SK-N-SH treated with all-trans-retinoic acid at 6 μM for 48 hours (cell line): Measurements from ENCODE around the gene CD86.

ENCODE experiments used
- ATAC-seq: fragments of 200-7000 bp; cut with Tn5 transposase; 3 replicates; pipeline ENCODE4 v1.9.1; 2020; ENCODE audit warnings: mild to moderate bottlenecking, moderate library complexity
- ARNTL ChIP-seq: fragments of 450-650 bp; formaldehyde crosslinking; IDR thresholded peaks from 2 replicates; pipeline ENCODE4 v1.5.0; 2020; ENCODE audit warnings: low read depth, mild to moderate bottlenecking, moderate library complexity, borderline replicate concordance
- BACH2 ChIP-seq: fragments of 250-450 bp; sonication (Bioruptor Pico); IDR thresholded peaks from 2 replicates; pipeline ENCODE4 v1.9.0; 2021; ENCODE audit warnings: mild to moderate bottlenecking, borderline replicate concordance
- CREB5 ChIP-seq: fragments of 250-450 bp; sonication (Bioruptor Pico); IDR thresholded peaks from 2 replicates; pipeline ENCODE4 v1.5.1; 2020; ENCODE audit warnings: low read depth, mild to moderate bottlenecking, moderate library complexity
- CSDC2 ChIP-seq: fragments of 250-450 bp; sonication (Bioruptor Pico); IDR thresholded peaks from 2 replicates; pipeline ENCODE4 v1.5.0; 2020; ENCODE audit warnings: mild to moderate bottlenecking, moderate library complexity
- CSRNP3 ChIP-seq: fragments of 250-450 bp; sonication (Bioruptor Pico); IDR thresholded peaks from 2 replicates; pipeline ENCODE4 v1.5.1; 2021; ENCODE audit warnings: mild to moderate bottlenecking, moderate library complexity
- GLIS3 ChIP-seq: fragments of 250-450 bp; sonication (Bioruptor Pico); IDR thresholded peaks from 2 replicates; pipeline ENCODE4 v1.5.0; 2020; ENCODE audit warnings: mild to moderate bottlenecking, moderate library complexity
- ISL1 ChIP-seq: fragments of 250-450 bp; sonication (Bioruptor Pico); IDR thresholded peaks from 2 replicates; pipeline ENCODE4 v2.1.2; 2022; ENCODE audit warnings: mild to moderate bottlenecking, moderate library complexity
- OSR1 ChIP-seq: fragments of 250-450 bp; sonication (Bioruptor Pico); IDR thresholded peaks from 2 replicates; pipeline ENCODE4 v1.8.0; 2022; ENCODE audit warnings: moderate library complexity, mild to moderate bottlenecking, inconsistent platforms
- PATZ1 ChIP-seq: fragments of 250-450 bp; sonication (Bioruptor Pico); IDR thresholded peaks from 2 replicates; pipeline ENCODE4 v1.8.0; 2020; ENCODE audit warnings: mild to moderate bottlenecking, moderate library complexity, borderline replicate concordance
- PPARA ChIP-seq: fragments of 250-450 bp; sonication (Bioruptor Pico); IDR thresholded peaks from 2 replicates; pipeline ENCODE4 v1.5.0; 2020; ENCODE audit warnings: mild to moderate bottlenecking, borderline replicate concordance
- RARB ChIP-seq: fragments of 250-450 bp; sonication (Bioruptor Pico); IDR thresholded peaks from 2 replicates; pipeline ENCODE4 v1.8.0; 2021; ENCODE audit warnings: mild to moderate bottlenecking, moderate library complexity
- SNAI2 ChIP-seq: fragments of 250-450 bp; sonication (Bioruptor Pico); IDR thresholded peaks from 2 replicates; pipeline ENCODE4 v1.5.0; 2020; ENCODE audit warnings: mild to moderate bottlenecking, moderate library complexity
- TCF4 ChIP-seq: fragments of 250-450 bp; sonication (Bioruptor Pico); IDR thresholded peaks from 2 replicates; pipeline ENCODE4 v1.8.0; 2021; ENCODE audit warnings: mild to moderate bottlenecking, moderate library complexity, borderline replicate concordance
- TOX ChIP-seq: fragments of 250-450 bp; sonication (Bioruptor Pico); IDR thresholded peaks from 2 replicates; pipeline ENCODE4 v1.8.0; 2021; ENCODE audit warnings: mild to moderate bottlenecking, moderate library complexity, borderline replicate concordance
- TSHZ2 ChIP-seq: fragments of 250-450 bp; sonication (Bioruptor Pico); IDR thresholded peaks from 2 replicates; pipeline ENCODE4 v1.5.0; 2020; ENCODE audit warnings: mild to moderate bottlenecking, moderate library complexity
- ZC3H10 ChIP-seq: fragments of 250-450 bp; sonication (Bioruptor Pico); IDR thresholded peaks from 2 replicates; pipeline ENCODE4 v1.5.1; 2021; ENCODE audit warnings: mild to moderate bottlenecking, moderate library complexity
- ZFP3 ChIP-seq: fragments of 250-450 bp; sonication (Bioruptor Pico); IDR thresholded peaks from 2 replicates; pipeline ENCODE4 v1.5.0; 2020; ENCODE audit warnings: mild to moderate bottlenecking, moderate library complexity
- ZFP30 ChIP-seq: fragments of 450-650 bp; formaldehyde crosslinking; IDR thresholded peaks from 2 replicates; pipeline ENCODE4 v1.5.0; 2022; ENCODE audit warnings: mild to moderate bottlenecking, moderate library complexity
- ZNF565 ChIP-seq: fragments of 450-650 bp; formaldehyde crosslinking; conservative IDR thresholded peaks from 2 replicates; pipeline ENCODE4 v1.5.0; 2020; ENCODE audit warnings: low read depth, mild to moderate bottlenecking, moderate library complexity
- ZNF70 ChIP-seq: fragments of 450-650 bp; formaldehyde crosslinking; IDR thresholded peaks from 2 replicates; pipeline ENCODE4 v1.5.0; 2020; ENCODE audit warnings: mild to moderate bottlenecking, moderate library complexity
- ZNF8 ChIP-seq: fragments of 450-650 bp; formaldehyde crosslinking; IDR thresholded peaks from 2 replicates; pipeline ENCODE4 v1.5.0; 2020; ENCODE audit warnings: mild to moderate bottlenecking, moderate library complexity

CD86 gene

GRCh38 chr3:122102191-122102935 is 47.2 kb downstream of the CD86 start:
- TF ChIP-seq ZC3H10 (CRISPR knock-in tag) (no peak), TCF4 (no peak), OSR1 (no peak), ZNF565 (CRISPR knock-in tag) (no peak), ZNF8 (no peak), RARB (CRISPR knock-in tag) (no peak), PPARA (CRISPR knock-in tag) (no peak), CSRNP3 (CRISPR knock-in tag) (no peak), ARNTL (CRISPR knock-in tag) (no peak), CSDC2 (CRISPR knock-in tag) (no peak), CREB5 (CRISPR knock-in tag) (no peak), ZFP30 (CRISPR knock-in tag) (no peak), TOX (CRISPR knock-in tag) (no peak), BACH2 (CRISPR knock-in tag) (no peak), PATZ1 (no peak), ZFP3 (CRISPR knock-in tag) (no peak)
- ATAC-seq: no peak

GRCh38 chr3:122103821-122104514 is 48.8 kb downstream of the CD86 start:
- no peak for ATAC-seq

More at GRCh38 chr3:122103821-122104514, 48.8 kb downstream of the CD86 start:
- TF ChIP-seq GLIS3 (no peak), ISL1 (CRISPR knock-in tag) (no peak), CSDC2 (CRISPR knock-in tag) (no peak), PATZ1 (no peak), ZNF70 (no peak), CSRNP3 (CRISPR knock-in tag) (no peak), TSHZ2 (CRISPR knock-in tag) (no peak), TOX (CRISPR knock-in tag) (no peak), BACH2 (CRISPR knock-in tag) (no peak), CREB5 (CRISPR knock-in tag) (no peak), SNAI2 (CRISPR knock-in tag) (no peak), ZC3H10 (CRISPR knock-in tag) (no peak)
